GM12873 (cell line): Measurements from ENCODE around the gene ERC1.
A peak's percentile ranks its signal among the peaks of the same experiment; 100 is the strongest.

Experiments used
- CTCF ChIP-seq: IDR thresholded peaks from 2 replicates; pipeline ENCODE4 v1.5.1; 2012; ENCODE audit warnings: low read depth, mild to moderate bottlenecking, moderate library complexity, low read length, control low read depth; ENCODE audit not compliant: insufficient read depth; ENCODE audit errors: missing control alignments

The ERC1 gene

GRCh38 chr12:1103632-1104031 is 112.6 kb downstream of the ERC1 start:
- no peak for TF ChIP-seq CTCF

GRCh38 chr12:1104088-1104800 is 113.2 kb downstream of the ERC1 start:
- no peak for TF ChIP-seq CTCF

- TF ChIP-seq CTCF = no peak
These were observed 116.6 kb downstream of the ERC1 start for GRCh38 chr12:1107669-1108068.

GRCh38 chr12:1108276-1108675 is 117.3 kb downstream of the ERC1 start:
- TF ChIP-seq CTCF = no peak

GRCh38 chr12:1115484-1116231 is 124.6 kb downstream of the ERC1 start:
- no peak for TF ChIP-seq CTCF

GRCh38 chr12:1117371-1117770 is 126.3 kb downstream of the ERC1 start:
- TF ChIP-seq CTCF = no peak

GRCh38 chr12:1117970-1118563 is 127.0 kb downstream of the ERC1 start:
- peak; percentile 85 for TF ChIP-seq CTCF
